Common myeloid progenitor, CD34-positive (primary cell): ENCODE data around the gene CD53.
A peak's percentile ranks its signal among the peaks of the same experiment; 100 is the strongest.
"Not testable (repeated sequence)": the region's sequence is repeated elsewhere in the genome, so short reads cannot be mapped to it uniquely, and the experiment has no call there.

Experiments used
- CTCF ChIA-PET: fragments of 350-600 bp; sonication (Branson Sonifier 250); formaldehyde crosslinking; loops from one replicate; lab custom pipeline; 2021; ENCODE audit warnings: antibody characterized with exemption; lab: Charles Lee
- POLR2A ChIA-PET: fragments of 350-600 bp; sonication (Branson Sonifier 250); formaldehyde crosslinking; loops from one replicate; lab custom pipeline; 2021; ENCODE audit warnings: antibody characterized with exemption; lab: Charles Lee
- DNase-seq, 3 donors: peaks; one replicate each; pipeline versions ENCODE4 v3.0.0 to v3.0.0-alpha.2; 2013
- H3K27ac ChIP-seq, 2 experiments: 1 replicate in 1 of 2; 2 replicates in 1 of 2; pipeline ENCODE4 v1.7.0; 2013; ENCODE audit warnings: inconsistent platforms in 2 of 2, low read length in 2 of 2, mild to moderate bottlenecking in 2 of 2, low read depth in 1 of 2, moderate library complexity in 1 of 2; ENCODE audit not compliant: severe bottlenecking in 2 of 2, insufficient read depth in 1 of 2, poor library complexity in 1 of 2
- H3K27me3 ChIP-seq, 5 experiments: replicated peaks in 2 of 5; 1 replicate in 3 of 5; 2 replicates in 2 of 5; pipeline versions ENCODE4 v1.6.1 to v1.7.0; 2013; ENCODE audit warnings: low read length in 4 of 5, mild to moderate bottlenecking in 2 of 5, moderate library complexity in 2 of 5, inconsistent platforms in 1 of 5; ENCODE audit not compliant: insufficient read depth in 5 of 5, control insufficient read depth in 4 of 5
- H3K36me3 ChIP-seq, 4 experiments: 1 replicate in 2 of 4; 2 replicates in 2 of 4; pipeline versions ENCODE4 v1.6.1 to v1.7.0; 2013; ENCODE audit warnings: low read length in 3 of 4, control low read depth in 1 of 4, mild to moderate bottlenecking in 1 of 4; ENCODE audit not compliant: control insufficient read depth in 4 of 4, insufficient read depth in 4 of 4
- H3K4me1 ChIP-seq, 4 experiments: 1 replicate in 3 of 4; 2 replicates in 1 of 4; pipeline versions ENCODE4 v1.6.1 to v1.7.1; 2013; ENCODE audit warnings: low read length in 3 of 4, mild to moderate bottlenecking in 3 of 4, control low read depth in 1 of 4, inconsistent platforms in 1 of 4, moderate library complexity in 1 of 4; ENCODE audit not compliant: control insufficient read depth in 4 of 4, insufficient read depth in 4 of 4; ENCODE audit errors: control extremely low read depth in 1 of 4
- H3K4me3 ChIP-seq, 7 experiments: 1 replicate in 4 of 7; 2 replicates in 3 of 7; pipeline versions ENCODE4 v1.5.1 to v1.7.0; 2013; ENCODE audit warnings: mild to moderate bottlenecking in 7 of 7, low read length in 6 of 7, moderate library complexity in 6 of 7, inconsistent platforms in 2 of 7, low read depth in 2 of 7, control low read depth in 1 of 7; ENCODE audit not compliant: insufficient read depth in 4 of 7, control insufficient read depth in 1 of 7; ENCODE audit errors: extremely low read depth in 1 of 7
- H3K9me3 ChIP-seq, 5 experiments: 1 replicate in 4 of 5; 2 replicates in 1 of 5; pipeline versions ENCODE4 v1.6.1 to v1.7.1; 2013; ENCODE audit warnings: low read length in 4 of 5, mild to moderate bottlenecking in 2 of 5, inconsistent platforms in 1 of 5, low read depth in 1 of 5, moderate library complexity in 1 of 5; ENCODE audit not compliant: control insufficient read depth in 4 of 5, insufficient read depth in 2 of 5; ENCODE audit errors: control extremely low read depth in 1 of 5
- WGBS: methylation state at CpG from one replicate; pipeline ENCODE4 v1.1.5; 2013; ENCODE audit not compliant: insufficient coverage; 5-methylcytosine and 5-hydroxymethylcytosine counted together

The CD53 gene

GRCh38 chr1:110850627-110851026, 22.3 kb upstream of the CD53 start:
- WGBS = no CpG with 5 or more reads among the region's 1 CpG
- ChIA-PET CTCF (no interaction called here), POLR2A (no interaction called here)
- no peak for DNase-seq
- H3K27me3 ChIP-seq = no peaks in the 10 kb centered on the region
- H3K4me1 ChIP-seq = no peaks in the 10 kb centered on the region
- H3K36me3 ChIP-seq = no peaks in the 10 kb centered on the region
- no peaks in the 10 kb centered on the region for H3K9me3 ChIP-seq
- H3K4me3 ChIP-seq = no peak overlapping the region
- H3K27ac ChIP-seq = no peak overlapping the region

- H3K9me3 ChIP-seq = no peaks in the 10 kb centered on the region
- H3K36me3 ChIP-seq = no peaks in the 10 kb centered on the region
- POLR2A ChIA-PET = no interaction called here
These were observed 19.8 kb upstream of the CD53 start for GRCh38 chr1:110853135-110853534.

GRCh38 chr1:110856410-110856809, 16.5 kb upstream of the CD53 start:
- Histone ChIP-seq H3K9me3 (no peaks in the 10 kb centered on the region), H3K4me1 (peaks cover 0 to 3% (median 0%) of the 10 kb centered on the region in 4 experiments), H3K36me3 (no peaks in the 10 kb centered on the region), H3K4me3 (no peak overlapping the region), H3K27me3 (no peaks in the 10 kb centered on the region), H3K27ac (no peak overlapping the region)
- ChIA-PET CTCF (interaction anchor here (1.3 kb wide), 1 partner anchor 15 kb away, joined by 3 read pairs; no protein-coding TSS in a partner anchor), POLR2A (no interaction called here)
- no CpG with 5 or more reads among the region's 2 CpGs for WGBS
- no peak for DNase-seq

More at GRCh38 chr1:110853135-110853534, 19.8 kb upstream of the CD53 start:
- WGBS = no CpG with 5 or more reads among the region's 3 CpGs
- CTCF ChIA-PET = no interaction called here
- DNase-seq = no peak
- H3K27ac ChIP-seq = no peak overlapping the region
- H3K4me1 ChIP-seq = peaks cover 0 to 3% (median 0%) of the 10 kb centered on the region in 4 experiments
- H3K4me3 ChIP-seq = no peak overlapping the region
- no peaks in the 10 kb centered on the region for H3K27me3 ChIP-seq

- POLR2A ChIA-PET = no interaction called here
- CTCF ChIA-PET = no interaction called here
- no peaks in the 10 kb centered on the region for H3K36me3 ChIP-seq
- H3K4me1 ChIP-seq = peaks cover 0 to 3% (median 0%) of the 10 kb centered on the region in 4 experiments
- H3K27me3 ChIP-seq = no peaks in the 10 kb centered on the region
- peak in 2 of 3 donors; percentile 26 to 42 for DNase-seq
- peak overlapping the region in 1 of 2 experiments; percentile 12 for H3K27ac ChIP-seq
- H3K9me3 ChIP-seq = peaks cover 0 to 2% (median 0%) of the 10 kb centered on the region in 5 experiments
- WGBS = 94% methylated on average over 5 of the region's 7 CpGs
- no peak overlapping the region for H3K4me3 ChIP-seq
These were observed 14.7 kb upstream of the CD53 start for GRCh38 chr1:110857964-110858948.

- POLR2A ChIA-PET = interaction anchor here (0.6 kb wide), 1 partner anchor 22 kb away, joined by 3 read pairs; no protein-coding TSS in a partner anchor
- no peak for DNase-seq
- CTCF ChIA-PET = interaction anchor here (3.0 kb wide), 1 partner anchor 30 kb away, joined by 10 read pairs; no protein-coding TSS in a partner anchor
- H3K4me1 ChIP-seq = peaks cover 0 to 3% (median 0%) of the 10 kb centered on the region in 4 experiments
- peaks cover 0 to 4% (median 1%) of the 10 kb centered on the region in 5 experiments for H3K9me3 ChIP-seq
- no peaks in the 10 kb centered on the region for H3K36me3 ChIP-seq
- no peaks in the 10 kb centered on the region for H3K27me3 ChIP-seq
- no peak overlapping the region for H3K4me3 ChIP-seq
- no peak overlapping the region for H3K27ac ChIP-seq
- no CpG with 5 or more reads among the region's 2 CpGs for WGBS
These were observed 13.9 kb upstream of the CD53 start for GRCh38 chr1:110859062-110859461.

- DNase-seq = no peak
- no peaks in the 10 kb centered on the region for H3K36me3 ChIP-seq
- no peak overlapping the region for H3K4me3 ChIP-seq
- H3K27me3 ChIP-seq = no peaks in the 10 kb centered on the region
- H3K4me1 ChIP-seq = peaks cover 0 to 3% (median 0%) of the 10 kb centered on the region in 4 experiments
- POLR2A ChIA-PET = no interaction called here
- CTCF ChIA-PET = interaction anchor here (3.0 kb wide), 1 partner anchor 31 kb away, joined by 10 read pairs; no protein-coding TSS in a partner anchor
- peaks cover 0 to 15% (median 2%) of the 10 kb centered on the region in 5 experiments for H3K9me3 ChIP-seq
- WGBS = 89% methylated on average over 1 of the region's 2 CpGs
- no peak overlapping the region for H3K27ac ChIP-seq
These were observed 12.8 kb upstream of the CD53 start for GRCh38 chr1:110860174-110860573.

- H3K4me1 ChIP-seq, H3K27ac ChIP-seq, H3K4me3 ChIP-seq, POLR2A ChIA-PET, DNase-seq, H3K27me3 ChIP-seq, H3K36me3 ChIP-seq: not testable (repeated sequence)
- CTCF ChIA-PET = interaction anchor here (1.4 to 3.0 kb wide), 3 partner anchors 12 to 77 kb away, joined by 3 to 10 read pairs (median 5); partner anchors contain the start of gene CD53
- H3K9me3 ChIP-seq = peaks cover 0 to 19% (median 2%) of the 10 kb centered on the region in 5 experiments
- whole genome bisulfite sequencing = no CpG with 5 or more reads among the region's 2 CpGs
These were observed 12.3 kb upstream of the CD53 start for GRCh38 chr1:110860620-110861019.
